B cell (primary cell): Measurements from ENCODE around the gene AGRN. TPM values are rescaled to one million over a fixed set of nuclear protein-coding genes. Genes with fewer than 3 reads are reported as not detected.

ENCODE experiments used
- ATAC-seq: fragments of 200-7000 bp; cut with Tn5 transposase; one replicate; pipeline ENCODE4 v1.10.0; 2021; ENCODE audit warnings: low read depth, mild to moderate bottlenecking, moderate number of reproducible peaks, moderate library complexity
- CTCF ChIA-PET: fragments of 350-600 bp; sonication (Branson Sonifier 250); formaldehyde crosslinking; loops from one replicate; lab custom pipeline; 2021; ENCODE audit warnings: antibody characterized with exemption, inconsistent platforms; lab: Charles Lee
- POLR2A ChIA-PET: fragments of 350-600 bp; sonication (Branson Sonifier 250); formaldehyde crosslinking; loops from one replicate; lab custom pipeline; 2021; ENCODE audit warnings: antibody characterized with exemption; lab: Charles Lee
- DNase-seq: peaks from one replicate; pipeline ENCODE4 v3.0.0; 2013
- H2AFZ ChIP-seq: 2 replicates; pipeline ENCODE4 v1.6.1; 2012; ENCODE audit warnings: mild to moderate bottlenecking, low read depth, low read length; ENCODE audit not compliant: insufficient read depth, poor library complexity, severe bottlenecking
- H3K27ac ChIP-seq, 2 donors: 1 replicate in 1 of 2; 2 replicates in 1 of 2; pipeline ENCODE4 v1.5.1; 2012 to 2013; ENCODE audit warnings: low read length in 2 of 2, mild to moderate bottlenecking in 2 of 2, moderate library complexity in 1 of 2
- H3K27me3 ChIP-seq, 4 experiments: fragments of 200-600 bp in 1 of 4; sonication (generic) in 1 of 4; replicated peaks in 1 of 4; 1 replicate in 2 of 4; 2 replicates in 2 of 4; pipeline versions ENCODE4 v1.6.1 to v1.7.0; 2013 to 2016; ENCODE audit warnings: low read length in 3 of 4, mild to moderate bottlenecking in 2 of 4, mixed read lengths in 1 of 4, moderate library complexity in 1 of 4; ENCODE audit not compliant: insufficient read depth in 4 of 4, control insufficient read depth in 3 of 4; ENCODE audit errors: control extremely low read depth in 1 of 4
- H3K36me3 ChIP-seq, 2 experiments: replicated peaks in 1 of 2; 1 replicate in 1 of 2; 2 replicates in 1 of 2; pipeline versions ENCODE4 v1.6.1 to v1.7.1; 2013; ENCODE audit warnings: low read length in 1 of 2; ENCODE audit not compliant: insufficient read depth in 2 of 2, control insufficient read depth in 1 of 2; ENCODE audit errors: control extremely low read depth in 1 of 2, extremely low read depth in 1 of 2
- H3K4me1 ChIP-seq, 2 donors: fragments of 200-600 bp in 1 of 2; sonication (generic) in 1 of 2; 1 replicate in 1 of 2; 2 replicates in 1 of 2; pipeline versions ENCODE4 v1.5.1 to v1.6.1; 2013 to 2017; ENCODE audit warnings: low read length in 2 of 2; ENCODE audit not compliant: control insufficient read depth in 2 of 2, insufficient read depth in 2 of 2
- H3K4me2 ChIP-seq: replicated peaks from 2 replicates; pipeline ENCODE3; 2012; ENCODE audit warnings: mild to moderate bottlenecking, low read depth, low read length; ENCODE audit not compliant: poor library complexity, severe bottlenecking
- H3K4me3 ChIP-seq, 5 experiments: fragments of 200-600 bp in 1 of 5; sonication (generic) in 1 of 5; 1 replicate in 3 of 5; 2 replicates in 2 of 5; pipeline versions ENCODE4 v1.5.1 to v1.7.0; 2011 to 2016; ENCODE audit warnings: low read length in 4 of 5, mild to moderate bottlenecking in 4 of 5, low read depth in 2 of 5, control low read depth in 1 of 5, moderate library complexity in 1 of 5; ENCODE audit not compliant: insufficient read depth in 1 of 5; ENCODE audit errors: control extremely low read depth in 1 of 5, extremely low read depth in 1 of 5
- H3K79me2 ChIP-seq: fragments of 200-600 bp; sonication (generic); one replicate; pipeline ENCODE4 v1.6.0; 2016; ENCODE audit warnings: low read length; ENCODE audit not compliant: control insufficient read depth, insufficient read depth
- H3K9ac ChIP-seq: fragments of 200-600 bp; sonication (generic); 2 replicates; pipeline ENCODE4 v1.6.1; 2017; ENCODE audit warnings: mild to moderate bottlenecking, low read length, moderate library complexity
- H3K9me3 ChIP-seq, 3 donors: one replicate each; pipeline versions ENCODE4 v1.6.1 to v1.7.1; 2013; ENCODE audit warnings: low read length in 2 of 3; ENCODE audit not compliant: control insufficient read depth in 2 of 3, insufficient read depth in 1 of 3; ENCODE audit errors: control extremely low read depth in 1 of 3
- H4K20me1 ChIP-seq: 2 replicates; pipeline ENCODE4 v1.6.0; 2012; ENCODE audit warnings: mild to moderate bottlenecking, low read length; ENCODE audit not compliant: insufficient read depth, control insufficient read depth, poor library complexity, severe bottlenecking
- H3K27ac Mint-ChIP-seq: one replicate; pipeline ENCODE4 v1.8.0; 2021; ENCODE audit warnings: mixed read lengths
- H3K27me3 Mint-ChIP-seq: one replicate; pipeline ENCODE4 v1.8.0; 2021; ENCODE audit warnings: mixed read lengths
- H3K4me1 Mint-ChIP-seq: one replicate; pipeline ENCODE4 v1.8.0; 2021; ENCODE audit warnings: mixed read lengths
- H3K4me3 Mint-ChIP-seq: one replicate; pipeline ENCODE4 v1.8.0; 2021; ENCODE audit warnings: mixed read lengths
- H3K9me3 Mint-ChIP-seq: one replicate; pipeline ENCODE4 v1.8.0; 2022; ENCODE audit warnings: mixed read lengths; ENCODE audit not compliant: insufficient read depth
- CTCF ChIP-seq: fragments of 200-600 bp; IDR thresholded peaks from one replicate; pipeline ENCODE4 v1.8.0; 2022; ENCODE audit warnings: antibody characterized with exemption, mild to moderate bottlenecking
- EZH2 ChIP-seq: IDR thresholded peaks from 2 replicates; pipeline ENCODE4 v1.6.1; 2012; ENCODE audit warnings: borderline replicate concordance, low read depth, mild to moderate bottlenecking, moderate library complexity, low read length; ENCODE audit not compliant: insufficient read depth, poor library complexity, severe bottlenecking
- WGBS: methylation state at CpG from one replicate; pipeline ENCODE4 v1.1.5; 2013; ENCODE audit warnings: missing lambda C conversion rate; ENCODE audit not compliant: insufficient coverage; 5-methylcytosine and 5-hydroxymethylcytosine counted together
- intact Hi-C: fragments of 100-400 bp; cut with micrococcal nuclease; formaldehyde crosslinking; loops from one replicate; pipeline ENCODE4 v1.10.0; 2022
- polyA plus RNA-seq: library from polyadenylated mRNA; depleted of rRNA; stranded (reverse); fragments of >200 nt; gene quantifications from 2 replicates; pipeline ENCODE4 v1.2.3, GENCODE V29; 2012
- total RNA-seq, 2 donors: library from RNA; stranded (reverse); fragments of 120-200 nt in 1 of 2; gene quantifications; 1 replicate in 1 of 2; 2 replicates in 1 of 2; pipeline versions ENCODE4 v1.2.3 to v1.2.4, GENCODE V29; 2013 to 2022

The AGRN gene
- total and polyA plus RNA-seq, 2 donors (not counting 1 experiment from before 2014, with no cell fraction given) = 7.3 to 31.3 TPM

GRCh38 chr1:1073743-1074587, 54.0 kb downstream of the AGRN start, which contains the start of gene RNF223:
Gene RNF223 (minus strand): TSS chr1:1074306. CDS start chr1:1072566, 1,740 bp downstream.
- ATAC-seq (no peak), DNase-seq (no peak)
- TF ChIP-seq EZH2 = no peak
- TF ChIP-seq CTCF = no peak
- H3K4me3 Mint-ChIP-seq = no peak within 1 kb of the TSS
- no peaks in the 10 kb centered on the region for H3K9me3 ChIP-seq
- CTCF ChIA-PET = no interaction called here
- no peak within 1 kb of the TSS for H3K27ac ChIP-seq
- POLR2A ChIA-PET = interaction anchor here (0.6 kb wide), 1 partner anchor 202 kb away, joined by 5 read pairs; no protein-coding TSS in a partner anchor
- no peak within 1 kb of the TSS for H2AFZ ChIP-seq
- peaks cover 14% of the 10 kb centered on the region for H3K4me1 Mint-ChIP-seq
- no peaks in the 10 kb centered on the region for H4K20me1 ChIP-seq
- H3K27ac Mint-ChIP-seq = peak within 1 kb of the TSS; percentile 56
- WGBS = 85% methylated on average over 32 of the region's 35 CpGs
- H3K27me3 Mint-ChIP-seq = peaks cover 5% of the 10 kb centered on the region
- no peaks in the 10 kb centered on the region for H3K36me3 ChIP-seq
- H3K9ac ChIP-seq = no peak within 1 kb of the TSS
- intact Hi-C loops = no loop called here
- H3K4me3 ChIP-seq = no peak within 1 kb of the TSS
- no peaks in the 10 kb centered on the region for H3K9me3 Mint-ChIP-seq
- no peak within 1 kb of the TSS for H3K4me2 ChIP-seq
- H3K79me2 ChIP-seq = no peaks in the 10 kb centered on the region
- peaks cover 17% of the 10 kb centered on the region in 2 donors for H3K4me1 ChIP-seq
- peaks cover 0 to 18% (median 0%) of the 10 kb centered on the region in 4 experiments for H3K27me3 ChIP-seq

DNA sequence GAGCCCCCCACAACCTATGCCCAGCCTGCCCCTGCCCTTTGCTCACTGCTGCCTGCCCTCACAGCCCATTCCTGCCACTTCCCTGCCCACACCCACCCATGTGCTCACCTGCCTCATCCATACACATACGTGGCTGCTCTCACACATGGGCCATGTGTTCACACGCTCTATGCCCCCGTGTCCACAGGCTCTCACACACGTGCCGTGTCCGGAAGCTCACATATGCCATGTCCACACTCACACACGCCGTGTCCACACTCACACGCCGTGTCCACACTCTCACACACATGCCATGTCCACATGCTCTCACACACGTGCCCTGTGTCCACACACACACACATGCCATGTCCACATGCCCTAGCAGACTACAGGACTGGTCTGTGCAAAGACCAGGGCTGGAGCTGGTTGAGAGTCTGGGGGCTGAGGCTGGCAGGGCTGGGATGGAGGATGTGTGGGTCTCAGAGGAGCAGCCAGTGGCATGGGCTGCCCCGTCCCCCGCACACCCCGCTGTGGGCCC, 54.8 kb downstream of the AGRN start:
- ATAC-seq (no peak), DNase-seq (no peak)
- Histone ChIP-seq H3K4me1 (peaks cover 18 to 20% of the 10 kb centered on the region in 2 donors), H3K4me2 (no peak overlapping the region), H3K36me3 (no peaks in the 10 kb centered on the region), H3K9ac (no peak overlapping the region), H2AFZ (no peak overlapping the region), H4K20me1 (no peaks in the 10 kb centered on the region), H3K9me3 (no peaks in the 10 kb centered on the region), H3K27me3 (peaks cover 0 to 23% (median 2%) of the 10 kb centered on the region in 4 experiments), H3K27ac (no peak overlapping the region), H3K79me2 (no peaks in the 10 kb centered on the region), H3K4me3 (no peak overlapping the region)
- intact Hi-C loops = no loop called here
- WGBS = 89% methylated on average over 13 of the region's 14 CpGs
- POLR2A ChIA-PET = interaction anchor here (0.5 kb wide), 1 partner anchor 36 kb away, joined by 9 read pairs; no protein-coding TSS in a partner anchor
- TF ChIP-seq EZH2 = no peak
- H3K27me3 Mint-ChIP-seq = peaks cover 5% of the 10 kb centered on the region
- CTCF ChIA-PET = interaction anchor here (1.0 kb wide), 1 partner anchor 11 kb away, joined by 3 read pairs; no protein-coding TSS in a partner anchor
- H3K27ac Mint-ChIP-seq = peak overlapping the region; percentile 56
- no peak overlapping the region for H3K4me3 Mint-ChIP-seq
- H3K4me1 Mint-ChIP-seq = peaks cover 17% of the 10 kb centered on the region
- no peaks in the 10 kb centered on the region for H3K9me3 Mint-ChIP-seq
